HEK293T (cell line): ENCODE measurements around the gene TIMP2.

Experiments
- ARNT ChIP-seq: fragments of 450-650 bp; IDR thresholded peaks from 2 replicates; pipeline ENCODE4 v1.6.1; 2017; ENCODE audit warnings: mild to moderate bottlenecking
- BHLHE40 ChIP-seq: fragments of 450-650 bp; IDR thresholded peaks from 2 replicates; pipeline ENCODE4 v1.6.1; 2016; ENCODE audit warnings: mild to moderate bottlenecking, moderate library complexity, borderline replicate concordance
- CTBP1 ChIP-seq: fragments of 450-650 bp; IDR thresholded peaks from 2 replicates; pipeline ENCODE4 v1.6.1; 2016; ENCODE audit warnings: borderline replicate concordance
- FOXA1 ChIP-seq: fragments of 450-650 bp; IDR thresholded peaks from 2 replicates; pipeline ENCODE4 v1.6.1; 2016; ENCODE audit warnings: mild to moderate bottlenecking
- FOXK2 ChIP-seq: fragments of 450-650 bp; IDR thresholded peaks from 2 replicates; pipeline ENCODE4 v1.6.1; 2016; ENCODE audit warnings: mild to moderate bottlenecking
- FOXM1 ChIP-seq: fragments of 450-650 bp; IDR thresholded peaks from 2 replicates; pipeline ENCODE4 v1.6.1; 2017; ENCODE audit warnings: mild to moderate bottlenecking, borderline replicate concordance
- L3MBTL2 ChIP-seq: fragments of 450-650 bp; conservative IDR thresholded peaks from 2 replicates; pipeline ENCODE4 v1.6.1; 2016; ENCODE audit warnings: mild to moderate bottlenecking
- LEF1 ChIP-seq: fragments of 450-650 bp; IDR thresholded peaks from 2 replicates; pipeline ENCODE4 v1.6.1; 2017; ENCODE audit warnings: mild to moderate bottlenecking, borderline replicate concordance
- NFRKB ChIP-seq: fragments of 450-650 bp; IDR thresholded peaks from 2 replicates; pipeline ENCODE4 v1.6.1; 2016; ENCODE audit warnings: mild to moderate bottlenecking, moderate library complexity
- PKNOX1 ChIP-seq: fragments of 450-650 bp; IDR thresholded peaks from 2 replicates; pipeline ENCODE4 v1.6.1; 2016
- SP1 ChIP-seq: fragments of 450-650 bp; IDR thresholded peaks from 2 replicates; pipeline ENCODE4 v1.6.1; 2017
- SUZ12 ChIP-seq: fragments of 450-650 bp; IDR thresholded peaks from 2 replicates; pipeline ENCODE4 v1.6.1; 2016; ENCODE audit warnings: mild to moderate bottlenecking
- TARDBP ChIP-seq: fragments of 450-650 bp; IDR thresholded peaks from 2 replicates; pipeline ENCODE4 v1.6.1; 2016

- TF ChIP-seq FOXM1, result no peak
- no peak for TF ChIP-seq BHLHE40
- TF ChIP-seq LEF1, result no peak
- TF ChIP-seq NFRKB, result no peak
- TF ChIP-seq FOXK2, result no peak
- TF ChIP-seq ARNT, result no peak
- no peak for TF ChIP-seq CTBP1
- TF ChIP-seq TARDBP, result no peak
- TF ChIP-seq SUZ12, result no peak
- TF ChIP-seq SP1, result no peak
- no peak for TF ChIP-seq FOXA1
- TF ChIP-seq PKNOX1, result no peak
- no peak for TF ChIP-seq L3MBTL2
Observed at GRCh38 chr17:78908426-78908825, 16.8 kb downstream of the TIMP2 start.
